NCI-H526 treated with DMSO at 0.1 percent for 48 hours (cell line): ENCODE results near the gene ST6GALNAC6.
"Not testable (repeated sequence)": the region's sequence is repeated elsewhere in the genome, so short reads cannot be mapped to it uniquely, and the experiment has no call there.

Experiments used
- DNase-seq: peaks from one replicate; lab custom pipeline; 2025; lab: John Stamatoyannopoulos, UW

ST6GALNAC6 gene

GRCh38 chr9:127854960-127855359 lies 44.4 kb downstream of the ST6GALNAC6 start:
- DNase-seq = no peak

GRCh38 chr9:127854184-127854806 lies 45.1 kb downstream of the ST6GALNAC6 start, which contains the start of gene ENG:
TSS of gene ENG (minus strand) at chr9:127854658. CDS start at chr9:127854355, 303 bp downstream.
- DNase-seq = no peak

GRCh38 chr9:127853312-127854183 lies 45.9 kb downstream of the ST6GALNAC6 start:
- no peak for DNase-seq

- DNase-seq = no peak
These were observed 46.6 kb downstream of the ST6GALNAC6 start for GRCh38 chr9:127852829-127853228.

GRCh38 chr9:127850286-127850830 lies 49.0 kb downstream of the ST6GALNAC6 start:
- no peak for DNase-seq

GRCh38 chr9:127848756-127849504 lies 50.5 kb downstream of the ST6GALNAC6 start:
- DNase-seq = no peak

GRCh38 chr9:127847833-127848755 lies 51.3 kb downstream of the ST6GALNAC6 start:
- no peak for DNase-seq

- DNase-seq = no peak
These were observed 52.3 kb downstream of the ST6GALNAC6 start for GRCh38 chr9:127847178-127847510.

GRCh38 chr9:127846443-127847177 lies 52.8 kb downstream of the ST6GALNAC6 start:
- DNase-seq = no peak

GRCh38 chr9:127845619-127846018 lies 53.8 kb downstream of the ST6GALNAC6 start:
- DNase-seq = not testable (repeated sequence)

- DNase-seq = no peak
These were observed 54.5 kb downstream of the ST6GALNAC6 start for GRCh38 chr9:127844821-127845359.

- DNase-seq = no peak
These were observed 58.1 kb downstream of the ST6GALNAC6 start for GRCh38 chr9:127841087-127841835.

GRCh38 chr9:127838375-127839078 lies 60.9 kb downstream of the ST6GALNAC6 start:
- no peak for DNase-seq

- no peak for DNase-seq
These were observed 62.1 kb downstream of the ST6GALNAC6 start for GRCh38 chr9:127837346-127837745.

- not testable (repeated sequence) for DNase-seq
These were observed 62.8 kb downstream of the ST6GALNAC6 start for GRCh38 chr9:127836561-127836960.

GRCh38 chr9:127835991-127836516 lies 63.3 kb downstream of the ST6GALNAC6 start:
- DNase-seq = no peak
